Endothelial cell of umbilical vein (primary cell): ENCODE data around the gene NRXN3. TPM values are rescaled to one million over a fixed set of nuclear protein-coding genes. Genes with fewer than 3 reads are reported as not detected.

Experiments
- BruUV-seq: library from RNA; stranded (reverse); fragments of 400-500 nt; replicated peaks from 2 replicates; lab custom pipeline; 2021; lab: Mats Ljungman, UMichigan
- CTCF ChIA-PET: fragments of 300-600, 350-600 bp; sonication (Branson Sonifier 250); formaldehyde crosslinking; loops from one replicate; lab custom pipeline; 2021; ENCODE audit warnings: antibody characterized with exemption, inconsistent platforms; lab: Charles Lee
- POLR2A ChIA-PET: fragments of 300-600, 350-600 bp; sonication (Branson Sonifier 250); formaldehyde crosslinking; loops from one replicate; lab custom pipeline; 2021; ENCODE audit warnings: antibody characterized with exemption, inconsistent platforms; lab: Charles Lee
- DNase-seq: peaks from one replicate; pipeline ENCODE4 v3.0.0-alpha.2; 2011; ENCODE audit warnings: low read depth, low spot score
- FAIRE-seq: peaks from 2 replicates; lab custom pipeline; 2011; peaks lifted over from hg19 to GRCh38; lab: Jason Lieb, UNC
- H2AFZ ChIP-seq: 2 replicates; pipeline ENCODE4 v1.6.0; 2012; ENCODE audit warnings: low read depth, low read length, control low read depth, inconsistent platforms
- H3K27ac ChIP-seq: 2 replicates; pipeline ENCODE4 v1.5.1; 2011; ENCODE audit warnings: low read depth, mild to moderate bottlenecking, control low read depth, low read length, moderate library complexity; ENCODE audit not compliant: insufficient read depth
- H3K27me3 ChIP-seq, 2 experiments: 2 replicates each; pipeline versions ENCODE4 v1.6.0 to v1.6.1; 2011; ENCODE audit warnings: low read length in 2 of 2, mixed read lengths in 1 of 2; ENCODE audit not compliant: control insufficient read depth in 2 of 2, insufficient read depth in 2 of 2
- H3K36me3 ChIP-seq, 2 experiments: 2 replicates in 1 of 2; 3 replicates in 1 of 2; pipeline ENCODE4 v1.5.1; 2011; ENCODE audit warnings: low read length in 2 of 2, mild to moderate bottlenecking in 1 of 2, moderate library complexity in 1 of 2; ENCODE audit not compliant: control insufficient read depth in 2 of 2, insufficient read depth in 2 of 2; ENCODE audit errors: extremely low read depth in 1 of 2
- H3K4me1 ChIP-seq: 3 replicates; pipeline ENCODE4 v1.5.1; 2011; ENCODE audit warnings: mild to moderate bottlenecking, low read length; ENCODE audit not compliant: control insufficient read depth, insufficient read depth; ENCODE audit errors: extremely low read depth
- H3K4me2 ChIP-seq: 2 replicates; pipeline ENCODE4 v1.6.1; 2011; ENCODE audit warnings: low read length, control low read depth, mixed read lengths; ENCODE audit not compliant: insufficient read depth
- H3K4me3 ChIP-seq, 3 experiments: fragments of 200-600 bp in 1 of 3; sonication (generic), shearing (Covaris generic) in 1 of 3; replicated peaks in 1 of 3; 2 replicates each; pipeline ENCODE4 v1.5.1; 2011 to 2016; ENCODE audit warnings: control low read depth in 3 of 3, low read length in 3 of 3, mild to moderate bottlenecking in 2 of 3, inconsistent platforms in 1 of 3, low read depth in 1 of 3, moderate library complexity in 1 of 3; ENCODE audit not compliant: insufficient read depth in 1 of 3
- H3K79me2 ChIP-seq: 2 replicates; pipeline ENCODE4 v1.6.0; 2012; ENCODE audit warnings: low read length, inconsistent platforms; ENCODE audit not compliant: control insufficient read depth, insufficient read depth
- H3K9ac ChIP-seq: replicated peaks from 2 replicates; pipeline ENCODE3; 2011; ENCODE audit warnings: low read length, control low read depth; ENCODE audit not compliant: insufficient read depth; ENCODE audit errors: extremely low read depth
- H3K9me1 ChIP-seq: replicated peaks from 3 replicates; pipeline ENCODE4 v1.6.0; 2011; ENCODE audit warnings: mild to moderate bottlenecking, low read length; ENCODE audit not compliant: control insufficient read depth, insufficient read depth; ENCODE audit errors: extremely low read depth
- H3K9me3 ChIP-seq: replicated peaks from 2 replicates; pipeline ENCODE4 v1.5.1; 2012; ENCODE audit warnings: low read length, inconsistent platforms; ENCODE audit not compliant: control insufficient read depth, insufficient read depth
- H4K20me1 ChIP-seq: replicated peaks from 2 replicates; pipeline ENCODE3; 2011; ENCODE audit warnings: mild to moderate bottlenecking, low read length; ENCODE audit not compliant: control insufficient read depth, insufficient read depth; ENCODE audit errors: extremely low read depth
- CTCF ChIP-seq, 2 donors: IDR thresholded peaks; 1 replicate in 1 of 2; 2 replicates in 1 of 2; pipeline ENCODE4 v1.5.1; 2011; ENCODE audit warnings: low read length in 2 of 2, mild to moderate bottlenecking in 2 of 2, moderate library complexity in 2 of 2, control low read depth in 1 of 2, inconsistent platforms in 1 of 2, low read depth in 1 of 2; ENCODE audit not compliant: insufficient read depth in 1 of 2; ENCODE audit errors: extremely low read depth in 1 of 2
- EZH2 ChIP-seq: IDR thresholded peaks from 2 replicates; pipeline ENCODE4 v1.6.1; 2012; ENCODE audit warnings: borderline replicate concordance, low read depth, mild to moderate bottlenecking, moderate library complexity, low read length, inconsistent platforms; ENCODE audit not compliant: severe bottlenecking
- FOS ChIP-seq: IDR thresholded peaks from 2 replicates; pipeline ENCODE4 v1.6.1; 2011; ENCODE audit warnings: mild to moderate bottlenecking, low read length, moderate library complexity, borderline replicate concordance; ENCODE audit not compliant: insufficient read depth
- GATA2 ChIP-seq: IDR thresholded peaks from 2 replicates; pipeline ENCODE4 v1.7.0; 2011; ENCODE audit warnings: low read depth, mild to moderate bottlenecking, moderate library complexity, mixed read lengths, low read length; ENCODE audit not compliant: insufficient read length, insufficient read depth
- JUN ChIP-seq: IDR thresholded peaks from 2 replicates; pipeline ENCODE4 v1.6.1; 2011; ENCODE audit warnings: borderline replicate concordance, low read depth; ENCODE audit not compliant: insufficient read length, insufficient read depth
- MYC ChIP-seq: IDR thresholded peaks from one replicate; pipeline ENCODE4 v1.6.1; 2011; ENCODE audit warnings: mild to moderate bottlenecking, low read depth, low read length
- POLR2A ChIP-seq: IDR thresholded peaks from 2 replicates; pipeline ENCODE4 v1.6.1; 2012; ENCODE audit warnings: low read depth, mild to moderate bottlenecking, control low read depth, low read length
- POLR2AphosphoS5 ChIP-seq: IDR thresholded peaks from 2 replicates; pipeline ENCODE4 v1.6.1; 2012; ENCODE audit warnings: low read depth, mild to moderate bottlenecking, control low read depth, low read length, moderate library complexity; ENCODE audit not compliant: insufficient read depth
- dilution Hi-C: fragments of 300-500 bp; cut with MboI; formaldehyde crosslinking; loops from one replicate; pipeline ENCODE4 v1.15.0; 2019; ENCODE audit warnings: low sequenced_read_pairs; ENCODE audit not compliant: extremely low pct_ligation_motif_present
- intact Hi-C: fragments of 100-400 bp; cut with micrococcal nuclease; formaldehyde crosslinking; loops from one replicate; pipeline ENCODE4 v1.10.0; 2022
- polyA plus RNA-seq, 4 experiments: library from polyadenylated mRNA; depleted of rRNA in 3 of 4; stranded (reverse) in 3 of 4; unstranded in 1 of 4; fragments of >200 nt; gene quantifications; 2 replicates each; pipeline versions ENCODE4 v1.2.1 to v1.2.3, GENCODE V29; 2011 to 2012; ENCODE audit warnings: missing spikeins in 1 of 4
- total RNA-seq: library from RNA; stranded (reverse); gene quantifications from 2 replicates; pipeline ENCODE4 v1.2.3, GENCODE V29; 2021
- TF ChIP-seq, protein P1 (sequence below): IDR thresholded peaks from 2 replicates; pipeline ENCODE4 v1.6.1; 2011; ENCODE audit not compliant: insufficient read depth, insufficient read length

NRXN3 gene
- total and polyA plus RNA-seq, 2 donors (not counting 3 experiments of a cell fraction or from before 2014, with no cell fraction given), result 0.72 to 4.2 TPM

DNA sequence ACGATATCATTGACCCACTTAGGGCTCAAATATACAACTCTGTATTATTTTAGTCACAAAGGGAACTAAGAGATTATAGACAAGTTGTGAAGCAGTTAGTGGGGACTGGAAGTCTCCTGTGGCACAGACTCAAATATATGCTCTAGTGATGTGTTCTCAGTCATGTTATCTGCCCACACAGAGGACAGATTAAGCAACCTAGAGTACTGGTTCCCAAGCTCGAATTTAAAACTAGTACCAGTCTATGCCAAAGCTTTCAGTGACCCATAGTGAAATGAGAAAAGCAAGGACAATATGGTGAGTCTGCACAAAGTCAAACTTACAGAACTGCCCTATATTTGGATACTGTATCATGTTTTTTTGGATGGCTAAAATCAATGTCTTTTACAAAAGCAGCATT is 1651.9 kb downstream of the NRXN3 start:
- POLR2A ChIA-PET, result no interaction called here
- DNase-seq (no peak), FAIRE-seq (no peak)
- Histone ChIP-seq H3K9me3 (no peaks in the 10 kb centered on the region), H3K27ac (no peak overlapping the region), H2AFZ (no peak overlapping the region), H3K4me1 (no peaks in the 10 kb centered on the region), H3K9ac (no peak overlapping the region), H3K4me3 (no peak overlapping the region), H4K20me1 (no peaks in the 10 kb centered on the region), H3K9me1 (no peaks in the 10 kb centered on the region), H3K27me3 (no peaks in the 10 kb centered on the region), H3K4me2 (no peak overlapping the region), H3K36me3 (no peaks in the 10 kb centered on the region), H3K79me2 (no peaks in the 10 kb centered on the region)
- TF ChIP-seq FOS (no peak), POLR2A (no peak), MYC (no peak), POLR2AphosphoS5 (no peak), GATA2 (no peak), JUN (no peak), EZH2 (no peak), CTCF (IDR thresholded peaks at IDR 0.05; ENCODE audit: extremely low read depth in 1 of 2, insufficient read depth in 1 of 2, low read depth in 1 of 2, low read length in 2 of 2) (no peak)
- TF ChIP-seq, protein P1, sequence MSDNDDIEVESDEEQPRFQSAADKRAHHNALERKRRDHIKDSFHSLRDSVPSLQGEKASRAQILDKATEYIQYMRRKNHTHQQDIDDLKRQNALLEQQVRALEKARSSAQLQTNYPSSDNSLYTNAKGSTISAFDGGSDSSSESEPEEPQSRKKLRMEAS, result no peak
- BruUV-seq, result no TSS peak
- intact Hi-C loops, result no loop called here
- CTCF ChIA-PET, result interaction anchor here (0.7 kb wide), 1 partner anchor 115 kb away, joined by 3 read pairs; no protein-coding TSS in a partner anchor
- dilution Hi-C loops, result no loop called here
